Esophagus squamous epithelium (tissue), 4 donors: ENCODE measurements around the gene DZIP1L.

Experiments
- CTCF ChIP-seq, 6 experiments: fragments of 450-650 bp in 4 of 6; fragments of 200-600 bp in 2 of 6; sonication (generic) in 2 of 6; IDR thresholded peaks; one replicate each; pipeline ENCODE4 v1.5.1; 2016 to 2019; ENCODE audit warnings: antibody characterized with exemption in 6 of 6, mild to moderate bottlenecking in 4 of 6, moderate library complexity in 4 of 6
- POLR2A ChIP-seq, 4 donors: fragments of 450-650 bp; IDR thresholded peaks; one replicate each; pipeline ENCODE4 v1.6.1; 2017; ENCODE audit warnings: antibody characterized with exemption in 4 of 4, mild to moderate bottlenecking in 4 of 4, moderate library complexity in 3 of 4

DNA sequence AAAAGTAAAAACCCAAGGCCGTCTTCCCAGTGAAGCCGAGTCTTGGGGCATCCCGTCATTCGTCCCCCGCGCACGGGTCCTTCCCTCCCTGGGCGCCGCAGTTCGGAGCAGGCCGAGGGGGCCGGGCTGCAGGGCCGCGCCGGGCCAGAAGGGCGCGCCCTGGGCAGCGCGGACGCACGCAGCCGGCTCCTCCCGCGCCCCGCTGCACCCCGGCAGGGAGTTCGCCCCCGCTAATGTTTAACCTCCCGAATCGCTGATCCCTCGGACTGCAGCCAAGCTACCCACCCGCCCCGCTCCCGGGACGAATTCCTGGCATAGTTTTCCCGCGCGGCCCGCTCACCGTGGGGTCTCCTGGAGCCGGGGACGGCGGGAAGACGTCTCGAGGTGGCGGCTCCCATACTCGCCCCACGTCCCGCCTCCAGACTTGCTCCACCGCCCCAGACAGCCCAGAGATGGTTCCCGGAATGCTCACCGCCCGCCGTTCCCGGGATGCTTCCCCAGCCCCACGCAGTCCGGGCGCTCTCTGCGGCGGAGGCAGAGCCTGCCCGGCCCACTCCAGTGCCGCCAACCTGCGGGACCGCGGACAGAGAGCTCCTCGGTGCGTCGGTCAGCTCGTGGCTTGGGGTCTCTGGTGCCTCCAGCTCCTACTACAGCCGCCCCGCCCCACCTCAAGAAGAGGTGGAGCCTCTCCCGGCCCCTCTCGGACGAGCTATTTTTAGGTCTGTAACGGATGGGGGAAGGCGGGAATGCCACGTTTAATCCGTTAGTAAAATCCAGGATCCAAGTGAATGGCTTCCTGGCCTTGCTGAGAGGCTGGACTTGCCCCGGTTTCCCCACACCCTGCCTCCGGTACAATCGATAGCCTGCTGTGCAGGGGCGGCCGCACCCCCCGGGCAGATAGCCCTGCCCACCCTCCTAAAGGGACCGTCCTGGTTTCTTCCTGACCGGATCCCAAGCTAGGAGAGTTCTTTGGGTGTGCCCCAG, at the start of gene DZIP1L:
- TF ChIP-seq CTCF (IDR thresholded peaks at IDR 0.05): peak in 5 of 6 experiments; percentile 39 to 63 (median 46)
- peak in 1 of 4 donors; percentile 31 for TF ChIP-seq POLR2A (IDR thresholded peaks at IDR 0.05)
